Adrenal gland (tissue), 12 donors: ENCODE data around the gene ARHGEF25. TPM values are rescaled to one million over a fixed set of nuclear protein-coding genes. Genes with fewer than 3 reads are reported as not detected.
"Not testable (repeated sequence)": the region's sequence is repeated elsewhere in the genome, so short reads cannot be mapped to it uniquely, and the experiment has no call there.

Source experiments
- DNase-seq, 7 donors: peaks; one replicate each; pipeline ENCODE4 v3.0.0-alpha.2; 2019 to 2020
- H3K27ac ChIP-seq, 5 donors: fragments of 200-600 bp; sonication (generic) in 4 of 5; 1 replicate in 3 of 5; 2 replicates in 2 of 5; pipeline versions ENCODE4 v1.5.1 to v1.8.0; 2016 to 2020; ENCODE audit warnings: mild to moderate bottlenecking in 1 of 5
- H3K27me3 ChIP-seq: fragments of 200-600 bp; 2 replicates; pipeline ENCODE4 v1.8.0; 2021
- H3K36me3 ChIP-seq, 2 donors: fragments of 200-600 bp; replicated peaks in 1 of 2; 1 replicate in 1 of 2; 2 replicates in 1 of 2; pipeline versions ENCODE4 v1.5.1 to v1.8.0; 2018 to 2022
- H3K4me1 ChIP-seq, 2 donors: fragments of 200-600 bp; replicated peaks in 1 of 2; 1 replicate in 1 of 2; 2 replicates in 1 of 2; pipeline versions ENCODE4 v1.5.1 to v1.8.0; 2018 to 2021
- H3K4me3 ChIP-seq, 4 donors: fragments of 200-600 bp; sonication (generic) in 3 of 4; one replicate each; pipeline ENCODE4 v1.5.1; 2016 to 2018
- H3K9me3 ChIP-seq, 3 donors: fragments of 200-600 bp; sonication (generic) in 1 of 3; replicated peaks in 1 of 3; 1 replicate in 2 of 3; 2 replicates in 1 of 3; pipeline versions ENCODE4 v1.5.1 to v1.8.0; 2016 to 2021
- CTCF ChIP-seq, 6 experiments: fragments of 450-650 bp in 4 of 6; fragments of 200-600 bp in 2 of 6; sonication (generic) in 1 of 6; IDR thresholded peaks; 1 replicate in 5 of 6; 2 replicates in 1 of 6; pipeline versions ENCODE4 v1.5.1 to v1.8.0; 2016 to 2021; ENCODE audit warnings: antibody characterized with exemption in 6 of 6, mild to moderate bottlenecking in 2 of 6, moderate library complexity in 1 of 6
- POLR2A ChIP-seq, 2 donors: fragments of 450-650 bp; IDR thresholded peaks; one replicate each; pipeline ENCODE4 v1.6.1; 2017; ENCODE audit warnings: antibody characterized with exemption in 2 of 2, mild to moderate bottlenecking in 2 of 2, moderate library complexity in 1 of 2
- WGBS, 4 donors: extraction: QIAGEN DNeasy Blood & Tissue Kit in 2 of 4; methylation state at CpG; one replicate each; pipeline versions ENCODE4 v1.1.5 to v1.1.7; 2013 to 2017; 5-methylcytosine and 5-hydroxymethylcytosine counted together
- intact Hi-C, 2 donors: fragments of 100-400 bp; cut with DNase I; formaldehyde crosslinking; loops; one replicate each; pipeline versions ENCODE4 v1.14.1 to v1.15.0; 2022 to 2023
- polyA plus RNA-seq, 3 donors: library from polyadenylated mRNA; stranded (reverse); fragments of 200-250 nt in 2 of 3; fragments of 350-450 nt in 1 of 3; fragmentation: Illumina TruSeq in 1 of 3; extraction: RNeasy Lipid Tissue Mini Kit (QIAGEN cat#74804) in 1 of 3; gene quantifications; one replicate each; pipeline ENCODE4 v1.2.3, GENCODE V29; 2013 to 2014
- total RNA-seq, 9 donors: library from RNA; depleted of rRNA in 4 of 9; stranded (reverse); fragments of >200 nt in 4 of 9; fragments of 120-200 nt in 1 of 9; fragmentation: NEBNext Ultra II Directional in 1 of 9; extraction: Animal tissue kit (Norgen Biotek cat#: 25700) in 1 of 9; gene quantifications; one replicate each; pipeline versions ENCODE4 v1.1.0 to v1.2.4, GENCODE V29; 2013 to 2023
- donor health status: healthy with polysubstance abuse.
- donor health status: Bipolar disorder and iron deficiency.
- donor health status: DM: yes; HTN: yes; CAD: no.
- donor health status: DM: no; HTN: no; CAD: no.
- donor health status: DM: no; HTN: no; CAD: no.
- donor health status: DM: yes; HTN: yes; CAD: no.

ARHGEF25 gene
- total and polyA plus RNA-seq, 12 donors: 4.9 to 86.4 (median 9.9) TPM

GRCh38 chr12:57586128-57586527 lies 25.1 kb upstream of the ARHGEF25 start:
- Histone ChIP-seq H3K9me3 (no peaks in the 10 kb centered on the region), H3K4me1 (peaks cover 0 to 5% of the 10 kb centered on the region in 2 donors), H3K36me3 (no peaks in the 10 kb centered on the region), H3K27me3 (peaks cover 5% of the 10 kb centered on the region), H3K4me3 (no peak overlapping the region), H3K27ac (no peak overlapping the region)
- WGBS, 4 donors: 80 to 90% (median 86%) methylated on average over 3 of the region's 3 CpGs
- DNase-seq: no peak
- intact Hi-C loops: no loop called here
- TF ChIP-seq CTCF (IDR thresholded peaks at IDR 0.05): no peak
- TF ChIP-seq POLR2A (IDR thresholded peaks at IDR 0.05): no peak

GRCh38 chr12:57586832-57587429 lies 24.3 kb upstream of the ARHGEF25 start:
- TF ChIP-seq POLR2A (IDR thresholded peaks at IDR 0.05) (no peak), CTCF (IDR thresholded peaks at IDR 0.05) (no peak)
- WGBS, 4 donors: 73 to 86% (median 81%) methylated on average over 3 of the region's 3 CpGs
- H3K36me3 ChIP-seq: no peaks in the 10 kb centered on the region
- H3K9me3 ChIP-seq: no peaks in the 10 kb centered on the region
- no peak overlapping the region for H3K27ac ChIP-seq
- DNase-seq: no peak
- H3K4me1 ChIP-seq: peaks cover 5 to 9% of the 10 kb centered on the region in 2 donors
- H3K27me3 ChIP-seq: peaks cover 2% of the 10 kb centered on the region
- intact Hi-C loops: no loop called here
- no peak overlapping the region for H3K4me3 ChIP-seq

- H3K27me3 ChIP-seq, DNase-seq, H3K27ac ChIP-seq, H3K36me3 ChIP-seq, H3K9me3 ChIP-seq, intact Hi-C loops, H3K4me3 ChIP-seq: not testable (repeated sequence)
- 78 to 87% (median 84%) methylated on average over 9 to 15 of the region's 15 CpGs for WGBS, 4 donors
- H3K4me1 ChIP-seq: peaks cover 7 to 14% of the 10 kb centered on the region in 2 donors
These were observed 22.2 kb upstream of the ARHGEF25 start for GRCh38 chr12:57588951-57589610.

GRCh38 chr12:57590479-57590863 lies 20.8 kb upstream of the ARHGEF25 start:
- intact Hi-C loops: no loop called here
- peaks cover 0 to 1% of the 10 kb centered on the region in 2 donors for H3K36me3 ChIP-seq
- H3K4me3 ChIP-seq: peak overlapping the region in 2 of 4 donors; percentile 82 to 92
- TF ChIP-seq CTCF (IDR thresholded peaks at IDR 0.05) (no peak), POLR2A (IDR thresholded peaks at IDR 0.05) (no peak)
- H3K4me1 ChIP-seq: peaks cover 7 to 14% of the 10 kb centered on the region in 2 donors
- peak overlapping the region in 3 of 5 donors; percentile 49 to 79 (median 70) for H3K27ac ChIP-seq
- no peaks in the 10 kb centered on the region for H3K27me3 ChIP-seq
- DNase-seq: no peak
- no peaks in the 10 kb centered on the region for H3K9me3 ChIP-seq
- 10 to 20% (median 12%) methylated on average over 2 of the region's 2 CpGs for WGBS, 4 donors
